HepG2 (cell line): Measurements from ENCODE around the gene ANO2.

Source experiments
- EP300 ChIP-seq, 3 experiments: sonication (generic) in 1 of 3; formaldehyde crosslinking in 1 of 3; IDR thresholded peaks; 2 replicates each; pipeline versions ENCODE4 v1.5.1 to v1.6.1; 2011 to 2020; ENCODE audit warnings: low read depth in 2 of 3, low read length in 2 of 3, borderline replicate concordance in 1 of 3, improper control_type of control experiment in 1 of 3, mild to moderate bottlenecking in 1 of 3, missing genetic modification reagents in 1 of 3, moderate library complexity in 1 of 3
- ZFX ChIP-seq: sonication (generic); formaldehyde crosslinking; IDR thresholded peaks from 2 replicates; pipeline ENCODE4 v1.4.0; 2020; ENCODE audit warnings: mild to moderate bottlenecking, low read depth, missing genetic modification reagents, moderate library complexity

- TF ChIP-seq ZFX (CRISPR knock-in tag) (no peak), EP300 (IDR thresholded peaks at IDR 0.05; ENCODE audit: low read depth in 2 of 2, low read length in 2 of 2) (no peak), EP300 (CRISPR knock-in tag; IDR thresholded peaks at IDR 0.05; ENCODE audit: borderline replicate concordance) (no peak)
These were observed 323.7 kb downstream of the ANO2 start for GRCh38 chr12:5621329-5621728.
